Hematopoietic multipotent progenitor cell treated with erythropoietin and hydrocortisone succinate and interleukin-3 and kit ligand, for 15 days (in vitro differentiated cells): ENCODE data around the gene CHAD.
"Not testable (repeated sequence)": the region's sequence is repeated elsewhere in the genome, so short reads cannot be mapped to it uniquely, and the experiment has no call there.

Source experiments
- DNase-seq: peaks from one replicate; pipeline ENCODE4 v3.0.0-alpha.2; 2015; ENCODE audit warnings: low spot score

Gene CHAD

DNA sequence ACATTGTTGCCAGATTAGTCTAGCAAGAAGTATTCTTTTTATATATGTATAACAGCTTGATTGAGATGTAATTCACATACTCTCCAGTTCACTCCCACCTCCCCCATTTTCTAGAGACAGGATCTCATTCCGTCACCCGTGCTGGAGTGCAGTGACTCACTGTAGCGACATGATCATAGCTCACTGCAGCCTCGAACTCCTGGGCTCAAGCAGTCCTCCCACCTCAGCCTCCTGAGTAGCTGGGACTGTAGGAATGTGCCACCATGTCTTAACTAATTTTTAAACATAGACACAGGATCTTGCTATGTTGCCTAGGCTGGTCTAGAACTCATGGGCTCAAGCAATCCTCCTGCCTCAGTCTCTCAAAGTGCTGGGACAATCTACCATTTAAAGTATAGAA, 6.7 kb upstream of the CHAD start:
- no peak for DNase-seq

DNA sequence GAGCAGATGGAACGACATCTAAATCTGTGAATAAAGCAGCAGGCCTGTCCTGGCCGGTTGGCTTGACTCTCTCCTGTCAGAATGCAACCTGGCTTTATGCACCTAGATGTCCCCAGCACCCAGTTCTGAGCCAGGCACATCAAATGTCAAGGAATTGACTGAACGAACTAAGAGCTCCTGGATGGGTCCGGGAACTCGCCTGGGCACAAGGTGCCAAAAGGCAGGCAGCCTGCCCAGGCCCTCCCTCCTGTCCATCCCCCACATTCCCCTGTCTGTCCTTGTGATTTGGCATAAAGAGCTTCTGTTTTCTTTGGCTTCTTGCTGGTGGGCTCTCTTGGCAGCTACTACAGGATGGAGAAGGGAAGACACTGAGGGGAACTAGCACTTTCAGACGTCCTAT, 5.8 kb upstream of the CHAD start:
- no peak for DNase-seq

DNA sequence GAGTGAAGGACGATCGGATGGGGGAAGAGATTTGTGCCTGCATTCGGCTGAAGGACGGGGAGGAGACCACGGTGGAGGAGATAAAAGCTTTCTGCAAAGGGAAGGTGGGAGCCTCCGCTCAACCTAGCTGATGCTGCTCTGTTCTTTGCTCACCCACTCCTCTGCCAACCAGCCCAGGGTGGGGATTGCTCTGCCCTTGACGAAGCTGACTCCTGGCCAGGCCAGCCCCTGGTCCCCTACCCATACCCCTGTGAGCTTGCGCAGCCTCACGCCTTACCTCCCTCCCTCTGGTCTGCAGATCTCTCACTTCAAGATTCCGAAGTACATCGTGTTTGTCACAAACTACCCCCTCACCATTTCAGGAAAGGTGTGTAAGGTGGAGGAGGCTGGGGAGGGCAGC, 5.2 kb upstream of the CHAD start:
- no peak for DNase-seq

DNA sequence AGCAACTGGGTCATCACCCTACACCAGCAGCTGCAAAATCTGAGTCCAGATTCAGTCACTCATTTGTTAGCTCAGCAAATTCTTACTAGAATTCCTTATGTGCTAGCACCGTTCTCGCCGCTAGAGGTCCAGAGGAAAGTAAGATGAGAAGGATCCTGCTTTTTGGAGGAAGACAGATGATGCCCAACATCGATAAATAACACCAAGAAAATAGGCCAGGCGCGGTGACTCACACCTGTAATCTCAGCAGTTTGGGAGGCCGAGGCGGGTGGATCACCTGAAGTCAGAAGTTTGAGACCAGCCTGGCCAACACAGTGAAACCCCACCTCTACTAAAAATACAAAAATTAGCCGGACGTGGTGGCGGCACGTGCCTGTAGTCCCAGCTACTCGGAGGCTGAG, 4.1 kb upstream of the CHAD start:
- DNase-seq, result not testable (repeated sequence)

DNA sequence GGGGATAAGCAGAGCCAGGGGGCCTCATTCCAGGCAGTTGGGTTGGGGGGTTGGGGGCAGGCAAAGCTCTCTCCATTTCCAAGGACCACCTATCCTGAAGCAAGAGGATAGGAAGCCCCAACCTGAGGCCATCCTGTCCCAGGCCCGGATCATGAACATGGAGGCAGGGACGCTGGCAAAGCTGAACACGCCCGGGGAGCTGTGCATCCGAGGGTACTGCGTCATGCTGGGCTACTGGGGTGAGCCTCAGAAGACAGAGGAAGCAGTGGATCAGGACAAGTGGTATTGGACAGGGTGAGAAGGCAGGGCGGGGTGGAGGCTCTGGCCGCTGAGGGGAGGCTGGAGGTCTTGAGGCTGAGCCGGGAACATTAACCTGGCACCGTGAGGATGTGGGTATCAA, 3.6 kb upstream of the CHAD start:
- no peak for DNase-seq

DNA sequence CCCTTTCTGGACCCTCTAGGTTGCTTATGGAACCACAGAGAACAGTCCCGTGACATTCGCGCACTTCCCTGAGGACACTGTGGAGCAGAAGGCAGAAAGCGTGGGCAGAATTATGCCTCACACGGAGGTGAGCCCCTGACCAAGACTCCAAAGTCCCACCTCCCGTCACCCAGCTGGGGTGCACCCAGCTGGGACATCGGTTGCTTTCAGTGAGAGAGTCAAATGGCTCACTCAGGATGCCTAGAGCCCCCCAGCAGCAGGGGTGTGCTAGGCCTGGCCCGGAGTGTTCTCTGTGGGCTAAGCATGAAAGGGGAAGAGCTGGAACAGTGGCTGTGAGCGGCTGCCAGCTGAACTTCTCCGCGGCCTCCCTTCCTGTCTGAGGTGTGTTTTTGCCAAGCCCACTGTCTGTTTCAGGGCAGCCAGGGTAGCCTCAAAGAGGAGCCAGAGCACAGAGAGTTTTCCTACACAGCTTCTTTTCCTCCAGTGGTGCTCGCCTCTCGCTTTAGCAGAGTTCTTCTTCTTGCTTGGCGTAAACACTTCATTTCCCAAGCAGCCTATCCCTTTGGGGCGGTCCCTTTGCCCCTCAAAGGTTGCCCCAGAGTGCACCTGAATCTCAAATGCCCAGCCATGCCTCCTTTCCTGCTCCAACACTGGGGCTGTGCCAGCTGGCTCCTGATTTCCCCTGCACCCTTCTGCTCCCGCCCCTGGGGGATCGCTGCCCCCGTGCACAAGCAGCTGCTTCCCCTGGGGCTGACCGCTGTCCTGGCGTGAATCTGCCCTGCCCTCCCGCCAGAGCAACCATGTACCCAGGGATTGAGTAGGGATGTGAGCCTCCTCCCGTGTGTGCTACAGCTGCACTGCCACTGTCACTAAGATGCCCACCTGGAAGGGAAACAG, 2.6 kb upstream of the CHAD start:
- DNase-seq, result no peak

DNA sequence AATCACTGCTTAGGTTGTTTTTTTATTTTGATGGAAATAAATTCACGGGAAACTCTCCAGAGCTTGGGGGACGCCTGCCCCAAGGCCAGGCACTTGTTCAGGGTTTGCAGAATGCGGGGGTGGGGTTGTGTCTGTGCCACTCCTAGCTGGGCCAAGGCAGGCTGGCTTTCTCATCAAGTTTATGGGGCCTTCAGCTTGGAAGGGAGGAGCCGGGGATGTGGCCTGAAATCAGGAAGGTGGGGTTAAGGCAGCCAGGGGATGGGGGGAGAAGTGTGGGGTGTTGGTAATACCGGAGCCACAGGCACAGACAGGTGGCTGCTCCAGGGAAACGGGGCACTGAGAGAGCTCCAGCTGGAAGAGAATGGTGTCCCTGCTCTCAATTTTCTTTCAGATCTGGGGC, 1.7 kb upstream of the CHAD start:
- no peak for DNase-seq

DNA sequence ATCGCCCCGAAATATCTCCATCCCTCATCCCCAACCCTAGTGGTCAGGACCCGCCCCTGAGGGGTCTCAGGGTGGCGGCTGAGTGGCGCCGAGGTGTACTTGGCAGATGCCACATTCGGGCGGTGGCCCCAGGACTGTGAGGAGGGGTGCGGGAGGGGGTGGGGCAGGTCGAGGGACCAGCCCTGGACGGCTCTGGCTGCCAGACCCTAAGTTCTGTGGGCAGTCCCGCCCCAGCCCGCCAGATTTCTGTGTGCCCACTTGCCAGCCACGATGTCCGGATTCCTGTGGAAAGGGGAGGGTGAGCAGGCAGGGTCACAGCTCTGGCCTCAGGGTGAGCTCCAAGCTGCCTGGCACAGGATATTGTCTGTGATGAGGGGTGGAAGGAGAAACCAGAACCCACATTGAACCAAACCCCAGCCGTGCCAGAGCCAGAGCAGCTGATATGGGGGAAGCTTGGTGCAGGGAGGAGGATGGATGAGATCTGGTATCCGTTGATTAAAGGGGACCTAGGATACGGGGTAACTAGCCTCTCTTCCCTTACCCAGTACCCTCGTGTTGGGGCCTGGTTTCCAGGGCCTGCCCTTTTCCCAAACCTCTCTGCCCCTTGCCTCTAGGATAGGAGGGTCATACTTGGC, 1.1 kb upstream of the CHAD start:
- no peak for DNase-seq

DNA sequence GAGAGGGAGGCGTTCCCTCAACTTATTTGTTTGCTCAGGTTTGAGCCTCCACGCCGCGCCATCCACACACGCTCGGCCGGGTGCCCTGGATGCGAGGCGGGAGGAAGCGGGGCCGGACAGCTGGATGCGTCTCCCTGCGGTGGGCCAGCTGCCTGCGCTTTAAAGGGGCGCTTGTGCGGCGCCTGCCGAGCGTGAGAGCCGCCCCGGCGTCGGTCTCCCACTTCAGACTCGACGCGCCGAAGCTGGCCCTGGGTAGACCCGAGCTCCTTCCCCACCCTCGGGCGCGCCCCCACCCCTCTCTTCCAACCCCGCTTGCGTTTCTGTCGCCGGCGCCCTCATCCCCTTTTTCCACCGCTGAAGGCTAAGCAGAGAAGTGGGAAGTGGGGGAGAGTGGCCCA, 527 bp upstream of the CHAD start:
- DNase-seq, result no peak

DNA sequence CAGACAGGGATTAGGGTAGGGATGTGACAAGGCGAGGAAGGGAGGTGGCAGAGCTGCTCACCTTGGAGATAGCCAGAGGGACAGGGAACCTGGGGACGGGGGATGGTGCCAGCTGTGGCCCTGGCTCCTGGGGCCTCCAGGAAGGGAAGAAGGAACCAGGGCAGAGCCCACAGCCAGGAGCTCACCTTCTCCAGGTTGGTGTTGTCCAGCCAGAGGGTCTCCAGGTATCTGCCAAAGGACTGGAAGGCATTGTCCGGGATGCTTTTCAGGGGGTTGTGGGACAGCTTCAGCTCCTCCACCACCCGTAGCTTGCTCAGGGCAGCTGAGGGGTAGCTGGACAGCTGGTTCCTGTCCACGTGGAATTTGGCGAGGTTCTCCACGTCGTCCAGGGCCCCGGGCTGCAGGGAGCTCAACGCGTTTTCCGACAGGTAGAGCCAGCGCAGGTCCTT, 801 bp downstream of the CHAD start:
- no peak for DNase-seq

DNA sequence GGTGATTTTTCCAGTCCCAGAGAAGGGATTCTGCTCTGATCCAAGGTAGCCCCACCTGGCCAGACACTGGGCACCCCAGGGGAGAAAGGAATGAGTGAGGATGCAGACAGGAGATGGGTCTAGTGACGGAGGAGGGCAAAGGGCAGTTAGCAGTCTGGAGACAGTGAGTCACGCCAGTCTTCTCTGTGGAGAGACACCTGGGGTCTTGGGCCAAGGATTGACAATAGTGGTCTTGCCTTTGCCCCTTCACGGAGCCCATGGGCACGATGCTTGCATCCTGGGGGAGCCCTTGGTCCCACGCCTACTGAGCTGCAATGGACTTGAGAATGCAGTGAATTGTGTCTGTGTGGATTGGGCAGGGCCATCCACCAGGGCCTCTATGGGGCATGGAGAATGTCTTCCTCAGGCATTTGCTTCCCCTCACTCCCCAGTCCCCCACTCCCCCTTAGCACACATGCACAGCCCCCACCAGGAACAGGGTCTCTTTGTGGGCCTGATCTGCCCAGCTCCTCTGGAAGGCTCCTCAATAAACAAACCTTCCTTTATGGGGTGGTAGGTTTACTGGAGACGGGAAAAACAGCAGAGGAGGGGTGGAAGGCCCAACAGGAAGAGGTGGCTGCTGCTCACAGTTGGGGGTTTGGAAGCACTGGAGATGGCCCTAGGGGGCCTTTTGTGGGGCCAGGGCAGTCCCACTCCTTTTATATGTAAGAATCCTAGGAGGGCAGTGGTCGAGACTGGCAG, 1.4 kb downstream of the CHAD start:
- DNase-seq, result no peak

DNA sequence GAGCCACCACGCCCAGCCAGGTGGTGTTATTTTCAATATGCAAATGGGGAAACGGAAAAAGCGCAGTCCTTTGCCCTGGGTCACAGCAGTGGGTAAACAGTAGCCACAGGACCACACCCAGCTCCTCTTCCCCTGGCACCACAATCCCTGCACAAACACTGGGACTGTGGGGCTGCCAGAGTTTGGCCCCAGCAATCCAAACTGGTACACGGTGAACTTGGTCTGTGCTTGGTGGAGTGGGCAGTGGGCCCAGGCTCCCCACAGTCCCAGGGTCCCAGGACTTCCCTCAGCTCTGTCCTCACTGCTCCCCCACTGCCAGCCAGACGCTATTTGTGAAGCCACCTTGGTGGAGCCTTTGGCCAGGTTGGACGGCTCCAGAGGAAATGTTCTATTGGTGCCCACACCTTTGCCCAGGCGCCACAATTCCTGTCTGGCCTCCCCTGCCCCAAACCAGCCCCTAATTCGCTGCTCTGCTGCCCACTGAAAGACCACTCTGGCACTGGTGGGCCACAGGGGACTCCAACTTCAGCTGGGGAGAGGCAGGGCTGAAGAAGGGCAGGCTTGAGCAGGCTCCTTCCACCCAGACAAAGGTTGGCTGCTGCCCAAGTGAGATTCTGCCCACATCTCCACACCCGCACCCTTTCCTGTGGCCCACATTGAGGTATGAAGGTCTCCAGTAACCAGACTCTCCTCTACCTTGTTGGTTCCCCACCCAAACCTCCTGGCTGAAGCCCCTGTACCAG, 2.1 kb downstream of the CHAD start:
- no peak for DNase-seq

DNA sequence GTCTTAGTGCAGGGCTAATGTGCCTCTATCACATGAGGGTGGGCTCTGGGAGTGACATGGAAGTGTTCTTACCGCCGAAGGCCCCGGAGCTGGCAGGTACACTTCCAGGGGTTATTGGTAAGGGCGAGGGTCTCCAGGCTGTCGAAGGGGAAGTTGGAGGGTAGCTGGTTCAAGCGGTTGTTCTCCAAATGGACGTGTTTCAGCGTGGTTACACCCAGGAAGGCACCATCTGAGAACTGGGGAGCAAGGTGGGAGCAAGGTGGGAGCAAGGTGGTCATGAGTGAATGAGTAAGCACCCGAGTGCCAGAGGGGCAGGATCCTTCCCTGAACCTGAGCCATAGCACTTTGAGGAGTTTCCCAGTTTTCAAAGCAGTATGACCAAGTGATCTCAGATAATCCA, 3.0 kb downstream of the CHAD start:
- DNase-seq, result no peak

DNA sequence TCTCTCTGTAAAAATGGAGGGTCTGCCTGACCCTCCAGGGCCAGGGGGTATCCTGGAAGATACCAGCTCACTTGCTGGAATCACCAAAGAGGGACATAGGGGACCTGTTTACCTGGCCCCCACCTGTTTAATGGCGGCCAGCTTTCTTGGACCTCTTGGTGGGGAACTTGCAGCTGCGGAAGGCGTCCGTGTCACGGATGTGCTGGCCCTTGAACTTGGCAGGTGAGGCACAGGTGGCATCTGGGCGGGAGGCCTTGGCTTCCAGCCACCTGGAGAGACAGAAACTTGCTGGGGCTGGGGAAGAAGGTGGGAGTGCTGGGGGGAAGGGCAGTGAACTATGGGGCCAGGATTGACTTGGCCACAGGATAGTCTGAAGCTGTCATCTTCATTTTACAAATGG, 3.5 kb downstream of the CHAD start:
- DNase-seq, result no peak

DNA sequence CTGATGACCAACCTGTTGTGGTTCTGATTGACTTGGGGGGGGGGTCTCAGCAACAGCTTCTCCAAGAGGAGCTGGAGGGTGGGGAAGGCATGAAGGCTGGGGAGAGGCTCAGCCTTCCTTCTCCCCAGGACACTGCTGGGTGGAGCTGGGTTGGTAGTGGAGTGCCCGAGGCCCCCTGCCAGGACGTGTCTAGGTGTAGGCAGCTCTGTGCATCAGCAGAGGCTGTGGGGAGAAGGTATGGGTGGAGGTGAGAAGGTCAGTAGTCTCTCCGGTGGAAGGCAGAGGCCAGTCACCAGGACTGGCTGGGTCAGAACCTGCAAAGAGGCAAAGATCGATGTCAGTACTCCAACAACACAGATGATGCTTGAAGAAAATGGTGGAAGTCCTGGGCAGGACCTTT, 3.9 kb downstream of the CHAD start:
- DNase-seq, result no peak

DNA sequence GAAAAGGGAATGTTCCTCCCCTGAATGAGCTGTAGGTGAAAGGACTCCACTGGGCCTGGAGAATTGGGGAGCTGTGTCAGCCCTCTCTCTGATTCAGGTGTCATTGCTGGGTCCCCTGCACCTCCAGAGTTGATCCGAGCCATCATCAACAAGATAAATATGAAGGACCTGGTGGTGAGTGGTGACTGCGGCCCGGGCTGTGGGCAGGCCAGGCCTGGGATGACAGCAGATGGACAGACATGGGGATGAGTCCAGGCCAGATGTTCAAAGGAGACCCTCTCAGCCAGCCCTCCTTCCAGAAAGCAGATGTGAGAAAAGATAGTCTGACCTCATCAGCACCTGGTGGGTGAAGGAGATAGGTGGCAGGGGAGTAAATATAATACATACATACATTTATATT, 4.6 kb downstream of the CHAD start:
- DNase-seq, result no peak

DNA sequence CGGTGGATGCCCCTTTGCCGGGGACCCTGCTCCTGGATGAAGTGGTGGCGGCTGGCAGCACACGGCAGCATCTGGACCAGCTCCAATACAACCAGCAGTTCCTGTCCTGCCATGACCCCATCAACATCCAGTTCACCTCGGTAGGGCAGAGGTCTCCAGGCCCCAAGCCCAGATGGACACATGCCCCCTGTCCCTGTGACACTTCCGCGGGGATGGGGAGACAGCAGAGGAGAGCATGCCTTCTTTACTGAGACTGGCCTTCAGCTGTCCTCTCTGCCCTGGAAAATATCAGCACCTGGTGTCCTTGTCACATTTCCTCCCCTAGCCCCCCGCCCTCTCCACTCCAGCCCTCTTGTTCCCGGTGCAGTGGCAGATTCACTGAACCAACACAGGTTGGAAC, 6.2 kb downstream of the CHAD start:
- no peak for DNase-seq

DNA sequence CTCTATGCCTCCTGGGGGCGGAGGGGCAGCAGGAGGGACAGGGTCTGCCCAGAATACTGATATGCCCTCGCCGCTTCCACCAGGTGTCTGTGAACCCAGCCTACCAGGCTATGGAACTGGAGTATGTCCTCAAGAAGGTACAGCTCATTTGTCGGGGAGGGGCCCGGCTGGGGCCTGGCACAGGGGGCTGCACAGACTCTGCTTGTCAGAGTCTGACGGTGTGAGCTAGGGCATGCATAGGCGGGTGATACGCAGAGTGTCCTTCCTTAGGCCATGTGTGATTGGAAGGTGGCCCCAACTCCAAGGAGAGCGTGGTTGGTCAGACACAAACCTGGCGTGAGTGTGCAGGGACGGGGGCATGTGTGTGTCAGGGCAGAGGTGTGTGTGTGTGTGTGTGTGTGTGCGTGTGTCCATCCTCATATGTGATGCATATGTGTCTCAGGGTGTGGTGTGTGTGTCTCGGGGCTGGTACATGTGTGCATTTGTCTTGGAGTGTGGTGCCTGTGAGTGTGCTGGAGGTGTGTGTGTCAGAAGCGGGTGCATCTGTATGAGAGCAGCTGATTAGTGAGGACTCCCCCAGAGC, 7.0 kb downstream of the CHAD start:
- no peak for DNase-seq

DNA sequence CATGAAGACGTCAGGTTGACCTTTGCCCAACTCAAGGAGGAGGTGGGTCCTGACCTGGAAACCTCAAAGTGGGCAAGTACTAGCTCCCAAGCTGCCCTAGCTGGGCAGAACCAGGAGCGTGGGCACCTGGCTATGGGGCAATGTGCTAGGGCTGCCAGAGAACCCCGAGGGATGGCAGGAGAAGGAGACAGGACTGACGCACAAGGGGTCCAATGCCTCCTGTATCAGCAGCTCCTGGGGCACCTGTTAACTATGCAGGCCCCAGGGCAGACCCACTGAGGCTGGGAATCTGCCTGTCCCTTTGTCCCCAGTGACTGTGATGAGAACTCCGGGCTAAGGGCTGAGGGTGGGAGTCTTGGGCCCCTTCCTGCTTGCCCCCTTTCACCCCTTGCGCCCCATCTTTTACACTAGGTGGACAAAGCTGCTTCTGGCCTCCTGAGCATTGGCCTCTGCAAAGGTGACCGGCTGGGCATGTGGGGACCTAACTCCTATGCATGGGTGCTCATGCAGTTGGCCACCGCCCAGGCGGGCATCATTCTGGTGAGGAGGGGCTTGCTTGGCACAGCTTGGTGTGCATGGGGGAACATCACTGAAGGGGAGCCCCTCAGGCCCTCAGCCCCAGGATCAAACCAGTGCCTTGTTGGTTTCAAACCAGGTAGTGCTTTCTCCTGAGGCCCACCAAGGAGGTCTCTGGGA, 7.7 kb downstream of the CHAD start:
- DNase-seq, result no peak

DNA sequence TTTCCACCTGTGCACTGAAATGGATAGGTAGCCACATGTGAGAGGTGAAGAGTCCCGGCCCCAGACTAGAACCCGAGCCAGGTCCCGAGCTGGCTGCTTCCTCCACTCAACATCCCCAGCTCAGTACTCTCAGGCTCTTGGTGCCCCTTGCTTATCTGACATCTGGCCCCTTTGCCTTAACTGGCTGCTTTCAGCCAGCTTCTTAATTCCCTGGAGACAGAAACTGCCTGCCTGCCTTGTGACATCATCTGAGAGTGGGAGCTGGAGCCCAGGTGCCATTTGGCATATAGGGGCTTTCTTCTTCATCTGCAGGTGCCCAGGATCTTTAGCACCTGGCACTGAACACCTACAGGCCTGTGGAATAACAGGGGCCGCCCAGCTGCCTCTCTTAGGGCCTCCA, 8.9 kb downstream of the CHAD start:
- no peak for DNase-seq
